ENCODE measurements around the gene FOXD4L3.
"Not testable (repeated sequence)": the region's sequence is repeated elsewhere in the genome, so short reads cannot be mapped to it uniquely, and the experiment has no call there.

DNA sequence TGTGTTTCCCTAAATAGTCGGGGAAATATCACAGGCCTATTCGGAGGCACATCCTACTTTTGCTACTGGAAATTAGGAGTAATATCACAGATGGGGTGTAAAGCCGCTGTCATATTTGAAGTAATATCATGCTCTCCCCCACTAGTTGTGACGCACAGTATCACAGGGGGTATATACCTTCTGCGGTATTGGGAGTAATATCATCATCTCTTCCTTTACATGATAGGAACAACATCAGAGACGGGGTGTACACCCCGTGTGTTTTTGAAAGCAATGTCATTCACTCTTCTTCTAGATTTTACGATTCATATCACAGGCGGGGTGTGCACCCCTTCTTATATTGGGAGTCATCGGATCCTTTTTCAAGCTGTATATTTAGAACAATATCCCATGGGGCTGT is 15.5 kb downstream of the FOXD4L3 start:
- TF ChIP-seq, protein P1, sequence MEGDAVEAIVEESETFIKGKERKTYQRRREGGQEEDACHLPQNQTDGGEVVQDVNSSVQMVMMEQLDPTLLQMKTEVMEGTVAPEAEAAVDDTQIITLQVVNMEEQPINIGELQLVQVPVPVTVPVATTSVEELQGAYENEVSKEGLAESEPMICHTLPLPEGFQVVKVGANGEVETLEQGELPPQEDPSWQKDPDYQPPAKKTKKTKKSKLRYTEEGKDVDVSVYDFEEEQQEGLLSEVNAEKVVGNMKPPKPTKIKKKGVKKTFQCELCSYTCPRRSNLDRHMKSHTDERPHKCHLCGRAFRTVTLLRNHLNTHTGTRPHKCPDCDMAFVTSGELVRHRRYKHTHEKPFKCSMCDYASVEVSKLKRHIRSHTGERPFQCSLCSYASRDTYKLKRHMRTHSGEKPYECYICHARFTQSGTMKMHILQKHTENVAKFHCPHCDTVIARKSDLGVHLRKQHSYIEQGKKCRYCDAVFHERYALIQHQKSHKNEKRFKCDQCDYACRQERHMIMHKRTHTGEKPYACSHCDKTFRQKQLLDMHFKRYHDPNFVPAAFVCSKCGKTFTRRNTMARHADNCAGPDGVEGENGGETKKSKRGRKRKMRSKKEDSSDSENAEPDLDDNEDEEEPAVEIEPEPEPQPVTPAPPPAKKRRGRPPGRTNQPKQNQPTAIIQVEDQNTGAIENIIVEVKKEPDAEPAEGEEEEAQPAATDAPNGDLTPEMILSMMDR (IDR thresholded peaks at IDR 0.05 in 8 of 11, conservative IDR thresholded peaks at IDR 0.05 in 3 of 11) = not testable (repeated sequence)
- not testable (repeated sequence) for TF ChIP-seq POLR2AphosphoS5 (IDR thresholded peaks at IDR 0.05)
